IPS-11a (cell line): Measurements from ENCODE around the gene KRTAP9-9.
"Not testable (repeated sequence)": the region's sequence is repeated elsewhere in the genome, so short reads cannot be mapped to it uniquely, and the experiment has no call there.

ENCODE experiments used
- H3K4me3 ChIP-seq: one replicate; pipeline ENCODE4 v1.5.1; 2013; ENCODE audit warnings: low read depth, low read length, control low read depth

The KRTAP9-9 gene

DNA sequence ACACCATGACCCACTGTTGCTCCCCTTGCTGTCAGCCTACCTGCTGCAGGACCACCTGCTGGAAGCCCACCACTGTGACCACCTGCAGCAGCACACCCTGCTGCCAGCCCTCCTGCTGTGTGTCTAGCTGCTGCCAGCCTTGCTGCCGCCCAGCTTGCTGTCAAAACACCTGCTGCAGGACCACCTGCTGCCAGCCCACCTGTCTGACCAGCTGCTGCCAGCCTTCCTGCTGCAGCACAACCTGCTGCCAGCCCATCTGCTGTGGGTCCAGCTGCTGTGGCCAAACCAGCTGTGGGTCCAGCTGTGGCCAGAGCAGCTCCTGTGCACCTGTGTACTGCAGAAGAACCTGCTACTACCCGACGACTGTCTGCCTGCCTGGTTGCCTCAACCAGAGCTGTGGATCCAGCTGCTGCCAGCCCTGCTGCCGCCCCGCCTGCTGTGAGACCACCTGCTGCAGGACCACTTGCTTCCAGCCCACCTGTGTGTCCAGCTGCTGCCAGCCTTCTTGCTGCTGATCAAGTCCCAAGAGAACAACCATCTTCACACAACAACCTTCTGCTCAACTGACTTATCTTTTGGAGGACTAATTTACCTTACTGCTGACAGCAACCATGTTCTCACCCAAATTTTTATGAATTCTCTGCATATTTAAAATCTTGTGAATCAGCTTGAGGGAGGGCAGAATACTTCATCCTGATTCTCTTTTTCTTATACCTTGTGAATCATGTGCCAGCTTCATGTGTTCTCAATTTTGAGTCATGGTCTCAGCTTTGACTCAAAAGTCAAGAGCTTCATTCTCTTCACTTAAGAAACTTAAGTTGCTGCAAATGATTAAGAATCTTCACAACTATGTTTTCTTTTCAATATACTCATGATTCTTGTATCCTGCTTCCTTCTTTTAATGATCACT is at the start of gene KRTAP9-9:
Gene KRTAP9-9, plus strand, starts transcription at position 4 of the 910 bp plus-strand sequence.
- not testable (repeated sequence) for H3K4me3 ChIP-seq

DNA sequence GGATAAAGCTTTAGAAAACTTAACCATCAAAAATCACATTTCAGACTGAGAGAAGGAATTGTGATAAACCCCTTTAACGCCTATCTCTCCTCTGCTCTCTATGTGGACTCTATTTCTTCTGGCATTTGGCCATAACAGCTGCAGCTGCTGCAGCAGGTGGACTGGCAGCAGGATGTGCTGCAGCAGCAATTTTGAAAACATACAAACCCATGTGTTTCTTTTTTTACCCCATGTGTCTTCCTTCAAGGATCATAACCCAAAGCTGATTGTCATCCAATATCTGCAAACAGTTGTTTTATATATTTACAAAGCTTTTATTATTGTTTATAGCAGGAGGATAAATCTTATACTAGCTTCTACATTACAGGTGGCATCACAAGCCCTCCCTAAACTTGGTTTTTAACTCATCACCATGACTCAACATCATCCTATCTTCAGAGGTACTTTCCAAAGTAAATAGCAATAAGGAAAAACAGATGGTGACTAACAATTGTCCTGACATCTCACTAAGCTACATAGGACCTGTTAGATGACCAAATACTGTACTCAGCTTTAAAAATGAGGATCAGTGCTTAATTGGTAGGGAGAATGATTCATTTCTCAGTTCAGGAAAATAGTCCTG is 43.2 kb upstream of the KRTAP9-9 start:
- H3K4me3 ChIP-seq = no peak overlapping the region

- H3K4me3 ChIP-seq = no peak overlapping the region
Observed at GRCh38 chr17:41212524-41213169, 42.5 kb upstream of the KRTAP9-9 start.

DNA sequence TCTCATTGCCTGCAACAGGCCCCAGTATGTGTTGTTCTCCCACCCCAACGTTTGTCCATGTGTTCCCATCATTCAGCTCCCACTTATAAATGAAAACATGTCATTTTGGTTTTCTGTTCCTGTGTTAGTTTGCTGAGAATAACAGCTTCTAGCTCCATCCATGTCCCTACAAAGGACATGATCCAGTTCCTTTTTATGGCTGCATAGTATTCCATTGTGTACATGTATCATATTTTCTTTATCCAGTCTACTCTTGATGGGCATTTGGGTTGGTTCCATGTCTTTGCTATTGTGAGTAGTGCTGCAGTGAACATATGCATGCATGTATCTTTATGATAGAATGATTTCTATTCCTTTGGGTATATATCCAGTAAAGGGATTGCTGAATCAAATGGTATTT is 39.5 kb upstream of the KRTAP9-9 start:
- H3K4me3 ChIP-seq = no peak overlapping the region

DNA sequence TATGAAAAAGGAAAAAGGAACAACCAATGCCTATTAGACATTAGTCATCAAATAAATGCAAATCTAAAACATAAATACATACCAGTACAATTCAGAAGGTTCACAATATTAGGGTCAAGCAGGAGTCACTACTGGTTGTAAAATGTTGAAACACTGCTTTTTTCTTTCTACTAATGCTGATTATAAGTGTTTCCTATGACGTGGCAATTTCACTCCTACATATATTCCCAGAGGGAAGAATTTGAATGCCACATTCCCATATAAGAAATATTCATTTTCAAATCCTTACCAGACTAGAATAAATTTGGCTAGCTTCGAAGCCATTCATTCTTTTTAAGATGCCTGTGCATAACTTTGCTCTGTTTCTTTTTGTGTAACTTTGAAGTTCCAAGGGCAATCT is 31.4 kb upstream of the KRTAP9-9 start:
- no peak overlapping the region for H3K4me3 ChIP-seq

GRCh38 chr17:41226051-41226450 is 29.1 kb upstream of the KRTAP9-9 start:
- no peak overlapping the region for H3K4me3 ChIP-seq

GRCh38 chr17:41226598-41227095 is 28.5 kb upstream of the KRTAP9-9 start, which contains the start of gene KRTAP9-2:
TSS of gene KRTAP9-2 (plus strand) at chr17:41226648. CDS start at chr17:41226655, 7 bp downstream.
- not testable (repeated sequence) for H3K4me3 ChIP-seq

GRCh38 chr17:41230094-41230493 is 25.1 kb upstream of the KRTAP9-9 start:
- no peak overlapping the region for H3K4me3 ChIP-seq

GRCh38 chr17:41231731-41232130 is 23.5 kb upstream of the KRTAP9-9 start:
- H3K4me3 ChIP-seq = no peak overlapping the region

DNA sequence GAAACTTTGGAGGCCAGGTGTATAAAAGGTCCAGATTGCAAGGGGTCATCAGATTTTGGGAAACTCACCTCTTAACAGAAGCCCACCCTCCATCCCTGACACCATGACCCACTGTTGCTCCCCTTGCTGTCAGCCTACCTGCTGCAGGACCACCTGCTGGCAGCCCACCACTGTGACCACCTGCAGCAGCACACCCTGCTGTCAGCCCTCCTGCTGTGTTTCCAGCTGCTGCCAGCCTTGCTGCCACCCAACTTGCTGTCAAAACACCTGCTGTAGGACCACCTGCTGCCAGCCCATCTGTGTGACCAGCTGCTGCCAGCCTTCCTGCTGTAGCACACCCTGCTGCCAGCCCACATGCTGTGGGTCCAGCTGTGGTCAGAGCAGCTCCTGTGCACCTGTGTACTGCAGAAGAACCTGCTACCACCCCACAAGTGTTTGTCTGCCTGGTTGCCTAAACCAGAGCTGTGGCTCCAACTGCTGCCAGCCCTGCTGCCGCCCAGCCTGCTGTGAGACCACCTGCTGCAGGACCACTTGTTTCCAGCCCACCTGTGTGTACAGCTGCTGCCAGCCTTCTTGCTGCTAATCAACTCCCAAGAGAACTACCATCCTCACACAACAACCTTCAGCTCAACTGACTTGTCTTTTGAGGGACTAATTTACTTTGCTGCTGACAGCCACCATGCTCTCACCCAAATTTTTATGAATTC is 22.6 kb upstream of the KRTAP9-9 start, which contains the start of gene KRTAP9-3:
Gene KRTAP9-3, plus strand, starts transcription at position 51 of the 707 bp plus-strand sequence. Its CDS starts 53 bp downstream, at position 104.
- not testable (repeated sequence) for H3K4me3 ChIP-seq

GRCh38 chr17:41237116-41237515 is 18.1 kb upstream of the KRTAP9-9 start:
- not testable (repeated sequence) for H3K4me3 ChIP-seq

DNA sequence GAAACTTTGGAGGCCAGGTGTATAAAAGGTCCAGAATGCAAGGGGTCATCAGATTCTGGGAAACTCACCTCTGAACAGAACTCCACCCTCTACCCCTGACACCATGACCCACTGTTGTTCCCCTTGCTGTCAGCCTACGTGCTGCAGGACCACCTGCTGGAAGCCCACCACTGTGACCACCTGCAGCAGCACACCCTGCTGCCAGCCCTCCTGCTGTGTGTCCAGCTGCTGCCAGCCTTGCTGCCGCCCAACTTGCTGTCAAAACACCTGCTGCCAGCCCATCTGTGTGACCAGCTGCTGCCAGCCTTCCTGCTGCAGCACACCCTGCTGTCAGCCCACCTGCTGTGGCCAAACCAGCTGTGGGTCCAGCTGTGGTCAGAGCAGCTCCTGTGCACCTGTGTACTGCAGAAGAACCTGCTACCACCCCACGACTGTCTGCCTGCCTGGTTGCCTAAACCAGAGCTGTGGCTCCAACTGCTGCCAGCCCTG is 17.2 kb upstream of the KRTAP9-9 start, which contains the start of gene KRTAP9-8:
Gene KRTAP9-8, plus strand, starts transcription at position 51 of the 489 bp plus-strand sequence. Its CDS starts 53 bp downstream, at position 104.
- H3K4me3 ChIP-seq = not testable (repeated sequence)

DNA sequence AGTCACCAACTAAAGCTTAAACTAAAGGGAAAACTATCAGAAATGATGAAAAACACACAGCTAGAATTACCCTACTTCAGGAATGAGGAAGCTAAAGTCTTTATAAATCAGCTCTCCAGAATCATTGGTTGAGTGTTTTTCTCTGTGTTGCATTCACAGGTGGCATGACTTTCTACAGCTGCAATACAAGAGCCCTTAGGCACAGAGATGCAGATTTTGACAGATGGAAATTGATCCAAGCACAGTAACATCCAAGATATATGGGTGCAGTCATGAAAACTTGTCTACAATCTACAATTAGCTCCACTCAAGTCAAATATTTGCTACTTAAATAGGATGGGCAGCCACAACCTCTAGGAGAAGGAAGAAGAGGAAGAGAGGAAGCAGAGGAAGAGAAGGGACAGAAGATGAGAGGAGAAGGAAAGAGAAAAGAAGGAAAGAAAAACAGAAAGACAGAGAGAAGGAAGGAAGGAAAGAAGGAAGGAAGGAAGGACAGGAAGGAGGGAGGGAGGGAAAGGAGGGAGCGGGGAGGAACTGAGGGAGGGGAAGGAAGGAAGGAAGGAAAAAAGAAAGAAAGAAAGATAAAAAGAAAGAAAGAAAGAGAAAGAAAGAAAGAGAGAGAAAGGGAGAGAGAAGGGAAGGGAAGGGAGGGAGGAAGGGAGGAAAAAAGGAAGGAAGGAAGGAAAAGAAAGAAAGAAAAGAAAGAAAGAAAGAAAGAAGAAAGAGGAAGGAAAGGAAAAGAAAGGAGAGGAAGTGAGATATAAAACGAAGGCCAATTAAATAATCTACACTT is 8.0 kb upstream of the KRTAP9-9 start:
- H3K4me3 ChIP-seq = not testable (repeated sequence)

DNA sequence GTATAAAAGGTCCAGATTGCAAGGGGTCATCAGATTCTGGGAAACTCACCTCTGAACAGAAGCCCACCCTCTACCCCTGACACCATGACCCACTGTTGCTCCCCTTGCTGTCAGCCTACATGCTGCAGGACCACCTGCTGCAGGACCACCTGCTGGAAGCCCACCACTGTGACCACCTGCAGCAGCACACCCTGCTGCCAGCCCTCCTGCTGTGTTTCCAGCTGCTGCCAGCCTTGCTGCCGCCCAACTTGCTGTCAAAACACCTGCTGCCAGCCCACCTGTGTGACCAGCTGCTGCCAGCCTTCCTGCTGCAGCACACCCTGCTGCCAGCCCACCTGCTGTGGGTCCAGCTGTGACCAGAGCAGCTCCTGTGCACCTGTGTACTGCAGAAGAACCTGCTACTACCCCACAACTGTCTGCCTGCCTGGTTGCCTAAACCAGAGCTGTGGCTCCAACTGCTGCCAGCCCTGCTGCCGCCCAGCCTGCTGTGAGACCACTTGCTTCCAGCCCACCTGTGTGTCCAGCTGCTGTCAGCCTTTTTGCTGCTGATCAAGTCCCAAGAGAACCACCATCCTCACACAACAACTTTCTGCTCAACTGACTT is 5.4 kb upstream of the KRTAP9-9 start, which contains the start of gene KRTAP9-4:
Gene KRTAP9-4, plus strand, starts transcription at position 51 of the 604 bp plus-strand sequence. Its CDS starts 34 bp downstream, at position 85.
- H3K4me3 ChIP-seq = not testable (repeated sequence)

GRCh38 chr17:41251261-41251660 is 3.9 kb upstream of the KRTAP9-9 start:
- no peak overlapping the region for H3K4me3 ChIP-seq

GRCh38 chr17:41254861-41255260 is 323 bp upstream of the KRTAP9-9 start:
- H3K4me3 ChIP-seq = no peak overlapping the region

GRCh38 chr17:41256291-41256685 is 1.1 kb downstream of the KRTAP9-9 start:
- H3K4me3 ChIP-seq = no peak overlapping the region

GRCh38 chr17:41258406-41258805 is 3.2 kb downstream of the KRTAP9-9 start:
- no peak overlapping the region for H3K4me3 ChIP-seq

DNA sequence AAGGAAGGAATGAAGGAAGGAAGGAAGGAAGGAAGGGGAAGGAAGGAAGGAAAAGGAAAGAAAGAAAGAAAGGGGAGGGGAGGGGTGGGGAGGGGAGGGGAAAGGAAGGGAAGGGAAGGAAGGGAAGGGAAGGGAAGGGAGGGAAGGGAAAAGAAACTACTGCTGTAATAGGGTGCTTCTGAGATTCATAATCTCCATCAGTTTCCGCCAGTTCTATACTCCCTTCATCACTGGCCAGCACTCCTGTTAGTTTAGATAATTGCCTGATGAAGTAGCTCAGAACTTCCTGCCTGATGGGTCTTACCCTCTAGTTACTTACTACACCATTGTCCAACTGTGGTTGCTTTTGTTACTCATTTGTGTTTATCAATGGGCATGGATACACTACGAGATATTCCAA is 8.0 kb downstream of the KRTAP9-9 start:
- H3K4me3 ChIP-seq = no peak overlapping the region
